Measurements from ENCODE around the gene RGS5.

The RGS5 gene

DNA sequence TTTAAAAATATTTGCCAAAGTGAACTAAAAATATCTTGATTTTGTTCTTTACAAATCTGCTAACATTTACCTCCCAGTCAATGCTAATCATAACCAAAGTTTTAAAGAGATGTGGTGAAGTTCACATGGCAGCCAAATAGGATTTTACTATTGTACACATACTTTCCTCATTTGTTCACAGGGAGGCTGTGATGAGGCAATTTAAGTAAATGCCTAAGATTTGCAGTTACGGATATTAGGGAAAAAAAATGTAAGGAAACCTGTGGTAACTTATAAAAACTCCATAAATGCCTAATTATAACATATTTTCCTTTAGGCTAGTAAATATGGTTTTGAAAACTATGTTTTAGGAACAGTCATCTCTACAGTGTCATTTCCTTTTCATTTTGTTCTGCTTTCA, 32.4 kb downstream of the RGS5 start:
- Mint-ChIP-seq H3K27ac (no peak overlapping the region), H3K27me3 (peaks cover 8% of the 10 kb centered on the region), H3K9me3 (ENCODE audit: low read depth) (no peaks in the 10 kb centered on the region), H3K4me1 (ENCODE audit: low read depth) (no peaks in the 10 kb centered on the region), H3K4me3 (no peak overlapping the region), H3K36me3 (peaks cover 2% of the 10 kb centered on the region)

DNA sequence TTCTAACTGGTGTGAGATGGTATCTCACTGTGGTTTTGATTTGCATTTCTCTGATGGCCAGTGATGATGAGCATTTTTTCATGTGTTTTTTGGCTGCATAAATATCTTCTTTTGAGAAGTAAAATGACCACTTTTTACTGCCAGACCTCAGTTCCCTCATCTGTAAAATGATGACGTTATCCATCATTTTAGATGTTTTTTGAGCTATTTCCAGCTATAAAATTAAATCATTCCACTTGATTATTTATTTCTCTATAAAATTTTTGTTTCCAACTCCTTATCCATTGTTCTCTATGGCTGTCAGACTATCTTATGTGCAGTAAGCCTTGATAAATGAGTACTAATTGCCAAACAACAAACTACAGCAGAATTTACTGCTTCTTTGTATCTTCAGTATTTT, 33.2 kb downstream of the RGS5 start:
- Mint-ChIP-seq H3K36me3 (peaks cover 4% of the 10 kb centered on the region), H3K27me3 (peaks cover 4% of the 10 kb centered on the region), H3K4me3 (no peak overlapping the region), H3K27ac (no peak overlapping the region), H3K9me3 (ENCODE audit: low read depth) (no peaks in the 10 kb centered on the region), H3K4me1 (ENCODE audit: low read depth) (no peaks in the 10 kb centered on the region)

DNA sequence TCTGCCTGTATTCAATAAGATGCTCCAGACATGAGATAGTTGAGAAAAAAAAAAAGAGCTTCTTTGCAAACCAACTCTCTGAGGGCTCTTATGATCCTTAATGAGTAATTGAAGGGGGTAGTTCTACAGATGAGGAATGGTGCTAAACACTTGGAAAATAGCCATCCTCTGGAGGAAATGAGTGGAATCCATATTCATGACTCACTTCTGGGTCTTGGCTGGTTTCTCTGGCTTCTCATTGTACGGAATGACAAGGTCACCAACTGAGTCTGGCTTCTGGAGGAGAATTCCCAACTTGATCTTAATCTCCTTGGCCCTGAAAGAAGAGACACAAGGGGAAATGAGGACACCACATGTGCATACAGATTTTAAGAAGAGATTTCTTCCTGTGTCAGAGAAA, 34.7 kb downstream of the RGS5 start:
- Mint-ChIP-seq H3K9me3 (ENCODE audit: low read depth) (no peaks in the 10 kb centered on the region), H3K27ac (no peak overlapping the region), H3K4me1 (ENCODE audit: low read depth) (no peaks in the 10 kb centered on the region), H3K4me3 (no peak overlapping the region), H3K36me3 (peaks cover 9% of the 10 kb centered on the region), H3K27me3 (no peaks in the 10 kb centered on the region)

DNA sequence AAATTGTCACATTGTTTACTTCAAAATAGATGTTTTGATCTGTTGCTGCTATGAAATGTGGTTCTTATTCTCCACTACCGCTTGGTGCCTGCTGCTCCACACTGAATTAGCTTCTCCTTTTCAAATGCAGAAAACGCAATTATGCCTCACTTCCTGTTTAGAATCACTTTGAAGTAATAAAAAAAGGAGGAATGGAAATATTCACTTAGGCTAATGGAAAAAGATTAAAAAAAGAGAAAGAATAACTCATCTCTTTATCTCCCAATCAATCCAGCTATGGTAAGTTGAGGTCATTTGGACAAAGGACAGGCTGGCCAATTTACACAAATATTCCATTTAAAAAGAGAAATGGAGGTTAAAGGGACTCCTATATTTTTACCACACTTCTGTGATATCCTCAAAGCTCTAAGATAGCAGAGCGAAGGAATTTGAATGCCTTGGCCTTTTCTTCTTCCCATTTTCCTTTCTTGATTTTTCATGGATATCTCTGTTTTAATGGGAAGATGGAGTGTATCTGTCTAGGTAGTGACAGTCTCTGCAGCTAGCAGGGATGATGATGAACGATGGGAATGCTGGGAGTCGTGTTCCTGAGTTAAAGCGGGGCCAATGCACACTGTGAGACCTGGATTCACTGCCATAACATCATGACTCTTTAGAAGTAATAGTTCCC, 35.7 kb downstream of the RGS5 start:
- Mint-ChIP-seq H3K27ac (no peak overlapping the region), H3K4me1 (ENCODE audit: low read depth) (no peaks in the 10 kb centered on the region), H3K36me3 (peaks cover 9% of the 10 kb centered on the region), H3K9me3 (ENCODE audit: low read depth) (no peaks in the 10 kb centered on the region), H3K4me3 (no peak overlapping the region), H3K27me3 (no peaks in the 10 kb centered on the region)

DNA sequence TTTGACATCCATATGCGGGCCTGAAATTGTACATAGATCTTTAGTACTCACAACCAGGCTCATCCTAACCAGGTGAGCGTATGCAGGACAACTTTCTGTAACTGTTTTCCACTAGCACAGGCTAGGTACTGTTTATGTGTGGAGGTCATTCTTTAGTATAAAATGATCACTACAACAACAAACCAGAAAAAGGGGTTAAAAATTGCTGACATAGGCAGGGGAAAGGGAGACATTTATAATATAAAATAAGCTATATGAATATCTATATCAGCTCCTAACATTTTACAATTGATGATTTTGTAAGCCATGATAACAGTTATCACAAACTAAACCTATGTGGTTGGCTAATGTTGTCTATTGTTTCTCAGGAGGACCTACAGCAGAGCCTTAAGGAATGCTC, 37.6 kb downstream of the RGS5 start:
- Mint-ChIP-seq H3K4me1 (ENCODE audit: low read depth) (no peaks in the 10 kb centered on the region), H3K36me3 (peaks cover 11% of the 10 kb centered on the region), H3K9me3 (ENCODE audit: low read depth) (no peaks in the 10 kb centered on the region), H3K27ac (no peak overlapping the region), H3K27me3 (no peaks in the 10 kb centered on the region), H3K4me3 (no peak overlapping the region)

DNA sequence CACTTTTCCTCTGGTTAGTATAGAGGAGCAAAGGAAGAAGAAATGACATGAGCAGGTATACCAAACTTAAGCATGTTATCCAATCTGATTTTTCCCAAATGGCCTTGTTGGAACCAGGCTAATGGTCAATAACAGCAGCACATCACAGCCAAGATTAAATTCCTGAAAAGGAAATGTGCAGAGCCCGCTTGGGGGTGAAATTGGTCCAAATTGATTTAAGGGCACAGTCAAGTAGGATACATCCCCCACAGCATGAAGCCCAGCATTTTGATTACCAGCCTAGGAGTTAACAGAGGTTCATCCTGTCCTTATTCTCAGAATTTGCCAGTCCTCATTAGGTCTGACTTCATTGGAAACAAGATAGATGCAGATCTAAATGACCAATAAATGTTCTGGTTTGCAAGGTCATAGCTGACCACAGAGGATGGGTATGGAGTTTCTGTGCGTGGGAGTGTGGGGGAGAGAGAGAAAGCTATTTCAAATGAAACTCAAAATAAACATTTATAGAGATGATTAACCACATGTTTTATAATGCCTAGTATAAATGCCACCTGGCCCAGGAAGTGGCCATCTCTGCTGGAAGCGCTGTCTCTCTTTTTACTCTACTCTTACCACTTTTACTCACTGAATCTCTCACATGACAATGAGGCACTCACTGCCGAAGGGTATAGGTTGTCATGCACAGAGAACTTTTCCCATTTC, 38.7 kb downstream of the RGS5 start:
- H3K27ac Mint-ChIP-seq, result no peak overlapping the region
- H3K4me1 Mint-ChIP-seq (ENCODE audit: low read depth), result no peaks in the 10 kb centered on the region
- H3K27me3 Mint-ChIP-seq, result no peaks in the 10 kb centered on the region
- H3K36me3 Mint-ChIP-seq, result peaks cover 11% of the 10 kb centered on the region
- H3K9me3 Mint-ChIP-seq (ENCODE audit: low read depth), result no peaks in the 10 kb centered on the region
- H3K4me3 Mint-ChIP-seq, result no peak overlapping the region

DNA sequence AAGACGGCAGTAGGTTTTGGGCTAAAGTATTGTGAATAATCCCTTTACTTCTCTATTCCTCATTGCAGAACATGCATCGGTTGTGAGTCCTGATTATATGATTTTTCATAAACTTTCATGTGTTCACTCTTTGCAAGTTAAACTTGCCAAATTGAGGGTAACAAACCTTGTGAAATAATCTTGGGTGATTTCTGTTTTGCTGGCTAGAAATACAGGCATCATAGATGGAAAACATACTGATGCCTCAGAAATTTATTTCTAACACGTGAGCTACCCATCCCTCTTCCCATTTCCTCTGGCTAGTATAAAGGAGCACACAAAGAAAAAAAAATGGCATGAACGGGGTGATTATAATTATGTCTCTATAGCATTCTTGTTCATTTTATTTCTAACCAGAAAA, 39.6 kb downstream of the RGS5 start:
- Mint-ChIP-seq H3K9me3 (ENCODE audit: low read depth) (peaks cover 3% of the 10 kb centered on the region), H3K4me3 (no peak overlapping the region), H3K36me3 (peaks cover 17% of the 10 kb centered on the region), H3K27ac (no peak overlapping the region), H3K27me3 (no peaks in the 10 kb centered on the region), H3K4me1 (ENCODE audit: low read depth) (no peaks in the 10 kb centered on the region)

DNA sequence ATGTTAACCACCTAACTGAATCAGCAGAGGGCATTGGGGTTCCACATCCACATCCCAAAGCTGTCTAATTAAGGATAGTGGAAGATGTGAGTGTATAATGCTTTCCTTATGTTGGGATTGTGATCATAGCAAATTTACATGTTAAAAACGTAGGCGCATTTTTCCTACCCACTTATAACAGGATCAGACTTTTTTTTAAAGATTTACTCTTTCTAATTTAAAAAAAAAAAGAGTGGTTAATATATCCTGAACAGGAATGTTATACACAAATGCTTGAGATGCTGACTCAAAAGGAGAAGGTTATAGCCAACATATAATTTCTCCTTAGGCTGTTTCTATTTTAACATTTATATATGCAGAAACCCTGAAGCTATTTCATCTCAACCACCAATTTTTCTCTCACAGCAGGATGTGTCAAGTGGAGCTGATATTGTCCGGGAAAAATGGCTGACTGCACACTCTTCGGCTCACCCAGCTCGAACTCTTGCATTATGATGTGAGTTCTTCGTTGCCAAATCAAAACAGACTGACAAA, 40.3 kb downstream of the RGS5 start:
- no peak overlapping the region for H3K27ac Mint-ChIP-seq
- no peaks in the 10 kb centered on the region for H3K4me1 Mint-ChIP-seq (ENCODE audit: low read depth)
- H3K27me3 Mint-ChIP-seq, result no peaks in the 10 kb centered on the region
- H3K9me3 Mint-ChIP-seq (ENCODE audit: low read depth), result peaks cover 6% of the 10 kb centered on the region
- no peak overlapping the region for H3K4me3 Mint-ChIP-seq
- H3K36me3 Mint-ChIP-seq, result peaks cover 22% of the 10 kb centered on the region

DNA sequence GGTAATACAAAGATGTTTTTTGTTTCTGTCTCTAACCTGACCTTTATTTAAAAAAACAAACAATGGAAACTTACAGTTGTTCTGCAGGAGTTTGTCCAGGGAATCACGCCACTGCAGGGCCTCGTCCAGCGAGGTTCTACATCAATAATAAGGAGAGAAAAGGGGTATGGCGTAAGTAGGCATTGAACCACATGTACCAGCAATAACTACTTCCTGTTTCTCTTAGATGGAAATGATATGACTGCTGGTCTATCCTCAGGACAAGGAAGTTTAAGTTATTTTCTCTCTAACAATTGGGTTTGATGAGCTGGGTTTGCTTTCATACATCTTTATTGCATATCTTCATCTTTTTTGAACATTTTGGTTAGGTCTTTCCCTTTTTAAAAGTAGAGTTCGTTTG, 40.9 kb downstream of the RGS5 start:
- H3K4me1 Mint-ChIP-seq (ENCODE audit: low read depth), result no peaks in the 10 kb centered on the region
- H3K27ac Mint-ChIP-seq, result no peak overlapping the region
- H3K27me3 Mint-ChIP-seq, result no peaks in the 10 kb centered on the region
- peaks cover 6% of the 10 kb centered on the region for H3K9me3 Mint-ChIP-seq (ENCODE audit: low read depth)
- H3K36me3 Mint-ChIP-seq, result peaks cover 22% of the 10 kb centered on the region
- no peak overlapping the region for H3K4me3 Mint-ChIP-seq

DNA sequence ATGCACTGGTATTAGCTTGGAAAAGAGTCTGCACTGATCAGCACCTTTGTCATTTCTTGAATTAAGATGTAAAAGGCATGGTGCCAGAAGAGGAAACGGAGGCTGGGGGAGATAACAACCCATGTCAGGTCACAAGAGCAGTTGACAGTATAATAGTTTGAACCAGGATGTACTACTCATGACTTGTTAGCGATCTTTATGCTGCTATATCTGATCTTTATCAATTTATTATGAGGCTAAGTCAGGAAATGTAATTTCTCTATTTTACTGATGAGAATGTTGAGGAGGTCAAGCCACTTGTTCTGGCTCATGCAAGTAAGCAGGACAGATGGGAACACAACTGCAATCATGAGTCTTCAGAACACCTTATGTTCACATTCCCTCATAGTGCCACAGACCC, 41.4 kb downstream of the RGS5 start:
- Mint-ChIP-seq H3K9me3 (ENCODE audit: low read depth) (peaks cover 6% of the 10 kb centered on the region), H3K27me3 (no peaks in the 10 kb centered on the region), H3K36me3 (peaks cover 22% of the 10 kb centered on the region), H3K27ac (no peak overlapping the region), H3K4me3 (no peak overlapping the region), H3K4me1 (ENCODE audit: low read depth) (no peaks in the 10 kb centered on the region)

DNA sequence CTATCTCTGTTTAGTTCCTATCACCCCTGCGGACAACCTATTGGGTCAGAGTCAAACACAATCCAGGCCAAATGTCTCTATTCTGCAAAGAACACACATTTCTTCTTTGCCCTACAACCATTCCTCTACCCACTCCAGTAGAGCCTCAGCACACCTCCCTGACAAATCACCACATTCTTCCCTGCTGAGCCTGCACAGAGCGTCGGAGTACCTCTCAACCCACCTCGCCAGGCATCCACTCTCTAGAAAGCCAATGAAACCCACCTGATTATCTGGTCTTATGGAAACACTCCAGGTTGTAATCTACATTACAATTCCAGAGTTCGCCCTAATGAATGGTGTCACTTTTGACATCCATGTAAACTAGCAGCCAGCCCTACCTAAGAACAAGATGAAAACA, 47.1 kb downstream of the RGS5 start:
- Mint-ChIP-seq H3K9me3 (ENCODE audit: low read depth) (peaks cover 6% of the 10 kb centered on the region), H3K36me3 (peaks cover 22% of the 10 kb centered on the region), H3K4me3 (no peak overlapping the region), H3K4me1 (ENCODE audit: low read depth) (no peaks in the 10 kb centered on the region), H3K27ac (no peak overlapping the region), H3K27me3 (no peaks in the 10 kb centered on the region)

DNA sequence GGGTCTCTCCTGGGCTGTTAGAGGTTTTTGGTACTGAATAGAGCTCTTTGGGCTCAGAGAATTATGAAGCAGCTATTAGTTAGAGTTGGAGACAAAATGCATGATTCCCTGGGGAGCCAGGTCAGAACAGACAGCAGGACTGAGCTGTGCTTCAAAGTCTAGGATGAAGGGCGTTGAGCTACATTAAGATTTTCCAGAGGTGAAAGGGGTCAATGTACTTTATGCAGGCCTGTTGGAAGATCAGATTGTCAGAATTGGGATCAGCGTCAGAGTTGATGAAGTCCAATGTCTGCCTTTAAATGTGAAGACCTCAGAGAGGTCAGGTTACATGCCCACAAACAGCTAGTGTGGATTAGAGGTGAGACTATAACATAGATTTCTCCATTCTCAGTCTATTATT, 53.8 kb downstream of the RGS5 start:
- H3K27me3 Mint-ChIP-seq, result no peaks in the 10 kb centered on the region
- no peaks in the 10 kb centered on the region for H3K4me1 Mint-ChIP-seq (ENCODE audit: low read depth)
- H3K27ac Mint-ChIP-seq, result no peak overlapping the region
- no peaks in the 10 kb centered on the region for H3K9me3 Mint-ChIP-seq (ENCODE audit: low read depth)
- H3K36me3 Mint-ChIP-seq, result peaks cover 21% of the 10 kb centered on the region
- H3K4me3 Mint-ChIP-seq, result no peak overlapping the region

DNA sequence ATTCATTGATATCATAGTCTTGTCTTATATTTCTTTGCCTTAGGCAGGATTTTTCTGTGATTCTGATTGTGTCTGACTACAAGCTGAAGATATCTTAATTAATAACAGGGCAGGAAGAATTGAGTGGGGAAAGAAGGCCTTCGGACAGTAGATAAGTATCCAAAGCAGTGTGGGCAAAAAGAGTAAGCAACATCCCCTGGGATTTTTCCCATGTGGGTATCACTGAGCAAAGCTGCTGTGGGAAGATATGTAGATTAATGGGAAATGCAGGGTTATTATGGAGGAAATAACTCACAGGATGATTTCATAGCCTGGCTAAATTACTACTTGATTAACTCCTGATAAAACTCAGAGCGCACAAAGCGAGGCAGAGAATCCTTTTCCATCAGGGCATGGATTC, 55.7 kb downstream of the RGS5 start:
- H3K27me3 Mint-ChIP-seq, result no peaks in the 10 kb centered on the region
- no peak overlapping the region for H3K27ac Mint-ChIP-seq
- peaks cover 21% of the 10 kb centered on the region for H3K36me3 Mint-ChIP-seq
- no peaks in the 10 kb centered on the region for H3K4me1 Mint-ChIP-seq (ENCODE audit: low read depth)
- H3K9me3 Mint-ChIP-seq (ENCODE audit: low read depth), result no peaks in the 10 kb centered on the region
- no peak overlapping the region for H3K4me3 Mint-ChIP-seq

DNA sequence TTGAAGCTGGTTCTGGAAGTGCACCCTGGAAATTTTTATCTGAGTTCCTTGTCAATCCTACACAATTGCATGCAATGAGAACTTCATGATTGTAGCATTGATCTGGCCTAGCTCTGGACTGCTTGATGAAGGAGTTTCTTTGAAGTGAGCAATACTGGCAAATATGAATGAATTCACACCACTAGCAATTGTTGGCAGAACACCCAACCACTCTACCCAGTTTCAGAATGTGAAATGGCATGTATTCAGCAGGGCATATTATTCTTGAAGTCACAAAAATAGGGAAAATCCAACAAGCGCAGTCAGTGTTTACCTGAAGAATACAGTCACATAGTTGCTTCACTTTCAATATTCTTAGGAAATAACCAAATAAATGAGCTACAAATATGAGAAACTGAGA, 57.3 kb downstream of the RGS5 start:
- H3K9me3 Mint-ChIP-seq (ENCODE audit: low read depth), result no peaks in the 10 kb centered on the region
- H3K27me3 Mint-ChIP-seq, result no peaks in the 10 kb centered on the region
- no peak overlapping the region for H3K4me3 Mint-ChIP-seq
- peaks cover 11% of the 10 kb centered on the region for H3K36me3 Mint-ChIP-seq
- H3K27ac Mint-ChIP-seq, result no peak overlapping the region
- H3K4me1 Mint-ChIP-seq (ENCODE audit: low read depth), result no peaks in the 10 kb centered on the region

DNA sequence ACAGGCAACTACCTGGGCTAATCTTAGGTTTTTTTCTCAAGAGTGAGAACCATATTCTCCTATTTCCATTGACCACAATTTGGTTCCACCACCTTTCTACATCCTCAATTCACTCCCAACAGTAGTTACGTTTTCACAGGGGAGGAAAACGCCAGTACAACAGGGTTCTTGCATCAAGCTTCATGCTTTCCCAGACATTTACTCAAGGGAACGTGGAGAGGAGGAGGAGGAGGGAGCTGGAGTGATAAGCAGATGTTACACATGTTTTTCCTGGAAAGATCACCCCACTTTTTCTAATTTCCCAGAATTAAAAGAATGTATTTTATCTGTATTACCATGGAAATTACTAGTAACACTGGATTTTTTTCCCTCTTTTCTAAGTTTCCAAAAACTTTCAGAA, 58.3 kb downstream of the RGS5 start:
- Mint-ChIP-seq H3K4me3 (no peak overlapping the region), H3K9me3 (ENCODE audit: low read depth) (no peaks in the 10 kb centered on the region), H3K27me3 (no peaks in the 10 kb centered on the region), H3K36me3 (peaks cover 9% of the 10 kb centered on the region), H3K4me1 (ENCODE audit: low read depth) (no peaks in the 10 kb centered on the region), H3K27ac (no peak overlapping the region)

DNA sequence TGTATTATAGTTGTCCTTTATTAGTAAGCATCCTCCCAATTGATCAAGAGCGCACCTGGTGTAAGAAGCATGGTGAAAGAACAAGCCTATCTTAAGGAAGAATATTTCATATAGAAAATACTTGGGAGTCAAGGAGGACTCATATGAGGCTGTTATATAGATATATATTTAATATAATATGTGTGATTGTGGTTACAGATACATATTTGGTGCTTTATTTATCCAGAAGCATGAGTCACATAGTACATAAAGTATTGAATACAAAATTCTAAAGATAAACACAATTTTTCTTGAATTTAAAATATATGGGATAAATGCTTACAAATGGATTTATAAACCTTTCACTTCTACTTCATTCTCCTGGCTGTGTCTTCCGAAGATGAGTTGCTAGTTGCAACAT, 60.6 kb downstream of the RGS5 start:
- no peak overlapping the region for H3K27ac Mint-ChIP-seq
- H3K4me1 Mint-ChIP-seq (ENCODE audit: low read depth), result no peaks in the 10 kb centered on the region
- H3K9me3 Mint-ChIP-seq (ENCODE audit: low read depth), result no peaks in the 10 kb centered on the region
- H3K4me3 Mint-ChIP-seq, result no peak overlapping the region
- no peaks in the 10 kb centered on the region for H3K27me3 Mint-ChIP-seq
- H3K36me3 Mint-ChIP-seq, result peaks cover 5% of the 10 kb centered on the region
